ENCODE data around the gene ABI1.

DNA sequence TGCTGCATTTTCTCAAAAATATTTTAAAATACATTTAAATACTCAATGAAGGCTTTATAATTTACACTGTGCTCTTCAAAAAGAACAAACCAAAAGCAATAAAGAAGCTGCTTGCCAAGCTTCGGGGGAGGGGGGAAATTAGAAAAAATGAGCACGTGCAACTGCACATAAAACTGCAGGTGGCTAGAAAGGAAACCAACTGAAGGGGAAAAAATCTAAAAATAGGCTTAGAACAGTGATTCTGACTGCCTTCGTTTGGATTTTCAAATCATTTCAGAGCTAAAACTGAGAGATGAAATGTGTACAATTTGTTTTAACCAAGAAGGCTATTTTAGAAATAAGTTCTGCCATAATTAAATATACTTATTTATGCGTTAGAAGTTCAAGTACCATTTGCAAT is 61.4 kb downstream of the ABI1 start:
- TF ChIP-seq EZH2 (IDR thresholded peaks at IDR 0.05; ENCODE audit: borderline replicate concordance, insufficient read depth, low read depth, low read length, poor library complexity, severe bottlenecking): no peak
- TF ChIP-seq, protein P1, sequence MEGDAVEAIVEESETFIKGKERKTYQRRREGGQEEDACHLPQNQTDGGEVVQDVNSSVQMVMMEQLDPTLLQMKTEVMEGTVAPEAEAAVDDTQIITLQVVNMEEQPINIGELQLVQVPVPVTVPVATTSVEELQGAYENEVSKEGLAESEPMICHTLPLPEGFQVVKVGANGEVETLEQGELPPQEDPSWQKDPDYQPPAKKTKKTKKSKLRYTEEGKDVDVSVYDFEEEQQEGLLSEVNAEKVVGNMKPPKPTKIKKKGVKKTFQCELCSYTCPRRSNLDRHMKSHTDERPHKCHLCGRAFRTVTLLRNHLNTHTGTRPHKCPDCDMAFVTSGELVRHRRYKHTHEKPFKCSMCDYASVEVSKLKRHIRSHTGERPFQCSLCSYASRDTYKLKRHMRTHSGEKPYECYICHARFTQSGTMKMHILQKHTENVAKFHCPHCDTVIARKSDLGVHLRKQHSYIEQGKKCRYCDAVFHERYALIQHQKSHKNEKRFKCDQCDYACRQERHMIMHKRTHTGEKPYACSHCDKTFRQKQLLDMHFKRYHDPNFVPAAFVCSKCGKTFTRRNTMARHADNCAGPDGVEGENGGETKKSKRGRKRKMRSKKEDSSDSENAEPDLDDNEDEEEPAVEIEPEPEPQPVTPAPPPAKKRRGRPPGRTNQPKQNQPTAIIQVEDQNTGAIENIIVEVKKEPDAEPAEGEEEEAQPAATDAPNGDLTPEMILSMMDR (IDR thresholded peaks at IDR 0.05): no peak

Measured in B cell (primary cell).